Fibroblast of mammary gland (primary cell): ENCODE results near the gene FAM216B.

ENCODE experiments used
- DNase-seq: peaks from one replicate; pipeline ENCODE4 v3.0.0-alpha.2; 2010; ENCODE audit warnings: low read depth
- H3K4me3 ChIP-seq: 2 replicates; pipeline ENCODE4 v1.5.1; 2011; ENCODE audit warnings: low read depth, mild to moderate bottlenecking, low read length, moderate library complexity; ENCODE audit not compliant: control insufficient read depth
- TF ChIP-seq, protein P1 (sequence below): conservative IDR thresholded peaks from 2 replicates; pipeline ENCODE4 v1.5.1; 2011; ENCODE audit warnings: low read depth, low read length, inconsistent platforms; ENCODE audit not compliant: control insufficient read depth, insufficient read depth

The FAM216B gene

GRCh38 chr13:42754801-42755510 lies 26.4 kb upstream of the FAM216B start:
- TF ChIP-seq, protein P1, sequence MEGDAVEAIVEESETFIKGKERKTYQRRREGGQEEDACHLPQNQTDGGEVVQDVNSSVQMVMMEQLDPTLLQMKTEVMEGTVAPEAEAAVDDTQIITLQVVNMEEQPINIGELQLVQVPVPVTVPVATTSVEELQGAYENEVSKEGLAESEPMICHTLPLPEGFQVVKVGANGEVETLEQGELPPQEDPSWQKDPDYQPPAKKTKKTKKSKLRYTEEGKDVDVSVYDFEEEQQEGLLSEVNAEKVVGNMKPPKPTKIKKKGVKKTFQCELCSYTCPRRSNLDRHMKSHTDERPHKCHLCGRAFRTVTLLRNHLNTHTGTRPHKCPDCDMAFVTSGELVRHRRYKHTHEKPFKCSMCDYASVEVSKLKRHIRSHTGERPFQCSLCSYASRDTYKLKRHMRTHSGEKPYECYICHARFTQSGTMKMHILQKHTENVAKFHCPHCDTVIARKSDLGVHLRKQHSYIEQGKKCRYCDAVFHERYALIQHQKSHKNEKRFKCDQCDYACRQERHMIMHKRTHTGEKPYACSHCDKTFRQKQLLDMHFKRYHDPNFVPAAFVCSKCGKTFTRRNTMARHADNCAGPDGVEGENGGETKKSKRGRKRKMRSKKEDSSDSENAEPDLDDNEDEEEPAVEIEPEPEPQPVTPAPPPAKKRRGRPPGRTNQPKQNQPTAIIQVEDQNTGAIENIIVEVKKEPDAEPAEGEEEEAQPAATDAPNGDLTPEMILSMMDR, result no peak
- no peak for DNase-seq
- H3K4me3 ChIP-seq, result no peak overlapping the region

- no peak for DNase-seq
- no peak overlapping the region for H3K4me3 ChIP-seq
- TF ChIP-seq, protein P1, result no peak
Observed at GRCh38 chr13:42757678-42758420, 23.5 kb upstream of the FAM216B start.

- no peak overlapping the region for H3K4me3 ChIP-seq
- no peak for DNase-seq
- TF ChIP-seq, protein P1, result no peak
Observed at GRCh38 chr13:42758515-42758914, 22.9 kb upstream of the FAM216B start.

DNA sequence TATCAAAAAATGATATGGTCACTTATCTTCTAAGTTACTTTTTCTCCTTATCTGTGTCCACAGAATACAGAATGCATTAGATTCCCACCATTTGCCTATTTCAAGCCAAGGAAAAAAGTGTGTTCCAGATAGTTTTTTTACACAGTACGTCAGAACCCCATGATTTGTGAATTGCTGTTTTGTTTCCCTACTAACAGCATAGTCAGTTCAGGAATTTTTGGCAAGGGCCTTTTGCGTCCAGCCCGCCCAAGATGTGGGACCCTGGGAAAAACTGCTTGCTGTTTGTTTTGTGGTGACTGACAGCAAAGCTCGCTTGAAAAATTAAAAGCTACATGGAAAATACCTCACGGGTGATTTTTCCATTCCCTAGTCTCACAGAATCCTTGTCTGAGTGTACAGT lies 20.4 kb upstream of the FAM216B start:
- peak; percentile 71 for DNase-seq
- H3K4me3 ChIP-seq, result no peak overlapping the region
- TF ChIP-seq, protein P1, result no peak

- H3K4me3 ChIP-seq, result no peak overlapping the region
- peak; percentile 24 for DNase-seq
- TF ChIP-seq, protein P1, result no peak
Observed at GRCh38 chr13:42762251-42762650, 19.1 kb upstream of the FAM216B start.

- no peak overlapping the region for H3K4me3 ChIP-seq
- peak; percentile 98 for DNase-seq
- TF ChIP-seq, protein P1, result no peak
Observed at GRCh38 chr13:42762917-42763316, 18.5 kb upstream of the FAM216B start.

- DNase-seq, result no peak
- no peak overlapping the region for H3K4me3 ChIP-seq
Observed at GRCh38 chr13:42766016-42766415, 15.4 kb upstream of the FAM216B start.

More at GRCh38 chr13:42766016-42766415, 15.4 kb upstream of the FAM216B start:
- TF ChIP-seq, protein P1, result no peak
